Heart left ventricle (tissue), 16 donors: Measurements from ENCODE around the gene IKZF1. TPM values are rescaled to one million over a fixed set of nuclear protein-coding genes. Genes with fewer than 3 reads are reported as not detected.

Experiments used
- ATAC-seq, 4 donors: fragments of 200-7000 bp; cut with Tn5 transposase; one replicate each; pipeline ENCODE4 v1.9.1; 2020 to 2022; ENCODE audit warnings: moderate library complexity in 4 of 4, mild to moderate bottlenecking in 3 of 4, moderate number of reproducible peaks in 1 of 4
- DNase-seq, 5 donors: peaks; one replicate each; pipeline ENCODE4 v3.0.0-alpha.2; 2020
- H3K27ac ChIP-seq, 12 donors: fragments of 200-600 bp; sonication (generic) in 4 of 12; one replicate each; pipeline versions ENCODE4 v1.5.0 to v1.8.0; 2016 to 2022; ENCODE audit warnings: mild to moderate bottlenecking in 2 of 12
- H3K27me3 ChIP-seq, 9 donors: fragments of 200-600 bp; sonication (generic) in 2 of 9; one replicate each; pipeline versions ENCODE4 v1.5.1 to v1.8.0; 2016 to 2022; ENCODE audit warnings: mild to moderate bottlenecking in 3 of 9
- H3K36me3 ChIP-seq, 9 donors: fragments of 200-600 bp; sonication (generic) in 2 of 9; one replicate each; pipeline versions ENCODE4 v1.5.0 to v1.8.0; 2018 to 2022; ENCODE audit warnings: mild to moderate bottlenecking in 2 of 9
- H3K4me1 ChIP-seq, 12 donors: fragments of 200-600 bp; sonication (generic) in 4 of 12; one replicate each; pipeline versions ENCODE4 v1.5.0 to v1.8.0; 2016 to 2022; ENCODE audit warnings: mild to moderate bottlenecking in 3 of 12
- H3K4me3 ChIP-seq, 12 donors: fragments of 200-600 bp; sonication (generic) in 4 of 12; one replicate each; pipeline versions ENCODE4 v1.5.0 to v1.8.0; 2017 to 2022; ENCODE audit warnings: mild to moderate bottlenecking in 9 of 12, moderate library complexity in 4 of 12
- H3K9me3 ChIP-seq, 12 donors: fragments of 200-600 bp; sonication (generic) in 4 of 12; one replicate each; pipeline versions ENCODE4 v1.5.0 to v1.8.0; 2016 to 2022; ENCODE audit warnings: mild to moderate bottlenecking in 1 of 12
- POLR2A ChIP-seq, 2 donors: fragments of 450-650 bp; IDR thresholded peaks; one replicate each; pipeline ENCODE4 v1.6.1; 2017; ENCODE audit warnings: antibody characterized with exemption in 2 of 2, mild to moderate bottlenecking in 2 of 2, moderate library complexity in 2 of 2
- WGBS, 4 donors: extraction: QIAGEN DNeasy Blood & Tissue Kit in 2 of 4; methylation state at CpG; one replicate each; pipeline versions ENCODE4 v1.1.5 to v1.1.7; 2013 to 2018; 5-methylcytosine and 5-hydroxymethylcytosine counted together
- intact Hi-C, 10 donors: fragments of 100-400 bp; cut with DNase I; formaldehyde crosslinking; loops; one replicate each; pipeline versions ENCODE4 v1.11.1 to v1.14.2; 2022
- polyA plus RNA-seq, 2 donors: library from polyadenylated mRNA; stranded (reverse); fragments of 200-250 nt; gene quantifications; one replicate each; pipeline ENCODE4 v1.2.3, GENCODE V29; 2013
- total RNA-seq, 9 donors: library from RNA; depleted of rRNA in 2 of 9; stranded (reverse); fragments of >200 nt in 2 of 9; fragmentation: NEBNext Ultra II Directional in 3 of 9; extraction: Animal tissue kit (Norgen Biotek cat#: 25700) in 3 of 9; gene quantifications; one replicate each; pipeline versions ENCODE4 v1.1.0 to v1.2.4, GENCODE V29; 2016 to 2023
- TF ChIP-seq, protein P1 (sequence below), 12 donors: fragments of 200-600 bp; sonication (generic) in 4 of 12; IDR thresholded peaks; one replicate each; pipeline versions ENCODE4 v1.5.0 to v1.8.0; 2018 to 2022; ENCODE audit warnings: antibody characterized with exemption in 12 of 12, mild to moderate bottlenecking in 5 of 12
- donor health status: ischemic (EF 13 %, LVEDD 7.1; RV severe dilation, severe dysfunction).
- donor health status: healthy with polysubstance abuse.
- donor health status: DM: no; HTN: yes; CAD: no.
- donor health status: DM: no; HTN: no; CAD: no.
- donor health status: ischemic (EF 25% LVEDD 6.9; RV normal size, moderate dysfunction).
- donor health status: ischemic (EF 25% LVEDD 5.7; RV mildly dilated, moderate dysfunction).
- donor health status: healthy.
- donor health status: DM: yes; HTN: yes; CAD: no.
- donor health status: ischemic (EF 35%, LVEDD 5.7; RV mildly dilated, moderate dysfunction).
- donor health status: nonischemic (EF 11% LVEDD 7.7; RV severe dilation, severe dysfunction).
- donor health status: DM: yes; HTN: yes; CAD: no.
- donor health status: PGD.
- donor health status: ischemic (EF 29% LVEDD 5.4; RV normal size, mild dysfunction).
- donor health status: nonischemic (EF 23%, LVEDD 6.1; RV moderate dilation, normal function).

The IKZF1 gene
- total and polyA plus RNA-seq, 11 donors, result 0.30 to 27.8 (median 2.4) TPM

- H3K27me3 ChIP-seq, result peaks cover 0 to 15% (median 0%) of the 10 kb centered on the region in 9 donors
- no peak for ATAC-seq
- peak overlapping the region in 1 of 12 donors; percentile 39 for H3K27ac ChIP-seq
- no peak overlapping the region for H3K4me3 ChIP-seq
- WGBS, 4 donors, result 76 to 83% (median 80%) methylated on average over 6 of the region's 6 CpGs
- TF ChIP-seq POLR2A (IDR thresholded peaks at IDR 0.05), result no peak
- TF ChIP-seq, protein P1, sequence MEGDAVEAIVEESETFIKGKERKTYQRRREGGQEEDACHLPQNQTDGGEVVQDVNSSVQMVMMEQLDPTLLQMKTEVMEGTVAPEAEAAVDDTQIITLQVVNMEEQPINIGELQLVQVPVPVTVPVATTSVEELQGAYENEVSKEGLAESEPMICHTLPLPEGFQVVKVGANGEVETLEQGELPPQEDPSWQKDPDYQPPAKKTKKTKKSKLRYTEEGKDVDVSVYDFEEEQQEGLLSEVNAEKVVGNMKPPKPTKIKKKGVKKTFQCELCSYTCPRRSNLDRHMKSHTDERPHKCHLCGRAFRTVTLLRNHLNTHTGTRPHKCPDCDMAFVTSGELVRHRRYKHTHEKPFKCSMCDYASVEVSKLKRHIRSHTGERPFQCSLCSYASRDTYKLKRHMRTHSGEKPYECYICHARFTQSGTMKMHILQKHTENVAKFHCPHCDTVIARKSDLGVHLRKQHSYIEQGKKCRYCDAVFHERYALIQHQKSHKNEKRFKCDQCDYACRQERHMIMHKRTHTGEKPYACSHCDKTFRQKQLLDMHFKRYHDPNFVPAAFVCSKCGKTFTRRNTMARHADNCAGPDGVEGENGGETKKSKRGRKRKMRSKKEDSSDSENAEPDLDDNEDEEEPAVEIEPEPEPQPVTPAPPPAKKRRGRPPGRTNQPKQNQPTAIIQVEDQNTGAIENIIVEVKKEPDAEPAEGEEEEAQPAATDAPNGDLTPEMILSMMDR (IDR thresholded peaks at IDR 0.05), result no peak
- intact Hi-C loops, result no loop called here
- H3K4me1 ChIP-seq, result peaks cover 0 to 26% (median 0%) of the 10 kb centered on the region in 12 donors
- peaks cover 0 to 16% (median 7%) of the 10 kb centered on the region in 12 donors for H3K9me3 ChIP-seq
- no peak for DNase-seq
- peaks cover 0 to 36% (median 0%) of the 10 kb centered on the region in 9 donors for H3K36me3 ChIP-seq
Observed at GRCh38 chr7:50367570-50367969, 63.1 kb downstream of the IKZF1 start.

DNA sequence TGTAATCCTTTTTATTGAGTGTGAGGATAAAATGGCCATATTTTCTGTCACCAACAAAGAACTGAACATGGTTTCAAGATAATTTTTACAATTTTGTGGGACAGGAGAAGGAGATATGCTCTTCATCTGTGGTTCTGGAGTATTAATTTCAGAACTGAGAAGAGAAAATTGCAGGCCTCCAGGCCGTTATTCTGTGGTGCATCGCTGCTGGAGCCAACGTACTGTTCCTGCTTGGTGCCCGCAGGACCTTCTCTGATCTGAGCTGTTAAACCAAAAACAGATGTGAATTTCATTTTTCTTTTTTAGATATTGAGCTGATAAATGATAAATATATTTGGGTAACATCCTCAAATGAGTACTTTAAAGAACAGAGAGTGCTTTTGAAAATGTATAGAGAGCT is 63.9 kb downstream of the IKZF1 start:
- Histone ChIP-seq H3K27ac (peak overlapping the region in 1 of 12 donors; percentile 39), H3K36me3 (peaks cover 0 to 44% (median 0%) of the 10 kb centered on the region in 9 donors), H3K9me3 (peaks cover 0 to 16% (median 7%) of the 10 kb centered on the region in 12 donors), H3K4me3 (no peak overlapping the region), H3K4me1 (peaks cover 0 to 21% (median 0%) of the 10 kb centered on the region in 12 donors), H3K27me3 (peaks cover 0 to 11% (median 0%) of the 10 kb centered on the region in 9 donors)
- WGBS, 4 donors, result 87 to 92% (median 88%) methylated on average over 4 of the region's 4 CpGs
- ATAC-seq (no peak), DNase-seq (no peak)
- TF ChIP-seq POLR2A (IDR thresholded peaks at IDR 0.05), result no peak
- TF ChIP-seq, protein P1 (IDR thresholded peaks at IDR 0.05), result no peak
- intact Hi-C loops, result no loop called here

DNA sequence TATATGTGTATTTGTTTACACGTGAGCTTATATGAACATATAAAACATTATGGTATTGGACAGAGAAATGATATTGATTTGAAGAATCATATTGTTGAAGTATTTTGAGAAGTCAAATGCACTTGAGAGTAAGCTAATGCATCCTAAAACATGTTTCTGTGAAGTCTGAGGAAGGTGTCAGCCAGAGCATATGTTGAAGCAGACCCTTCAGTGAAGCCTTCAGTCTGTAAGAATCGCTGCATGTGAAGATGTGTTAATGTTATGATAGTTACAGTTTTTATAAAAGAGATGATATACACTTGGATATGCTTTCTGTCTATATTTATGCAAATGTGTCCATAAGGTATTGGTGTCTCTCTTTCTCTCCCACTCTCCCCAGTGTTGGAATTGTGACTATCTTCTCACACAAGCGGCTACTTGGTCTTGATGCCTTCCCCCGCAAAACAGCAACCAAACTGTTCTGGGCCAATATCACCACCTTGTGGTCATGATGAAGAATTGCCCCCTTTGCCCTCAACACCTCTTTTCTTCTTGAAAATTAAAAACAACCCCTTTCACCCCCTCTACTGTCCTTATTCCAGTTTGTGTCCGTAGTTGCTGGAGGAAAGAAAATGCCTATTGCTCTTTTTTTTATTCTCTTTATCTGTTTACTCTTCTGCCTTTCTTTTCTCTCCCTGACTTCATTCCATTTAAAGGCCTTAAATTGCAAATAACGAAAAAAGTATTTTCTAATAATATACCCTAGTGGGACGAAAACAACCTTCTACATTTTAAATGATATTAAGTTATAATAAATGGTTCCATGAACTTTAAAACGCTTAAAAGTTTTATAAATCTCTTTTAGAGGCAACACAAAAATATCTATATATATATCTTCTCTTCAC is 64.9 kb downstream of the IKZF1 start:
- DNase-seq (no peak), ATAC-seq (no peak)
- TF ChIP-seq, protein P1 (IDR thresholded peaks at IDR 0.05), result peak in 7 of 12 donors; percentile 9 to 53 (median 32)
- TF ChIP-seq POLR2A (IDR thresholded peaks at IDR 0.05), result no peak
- peaks cover 0 to 5% (median 0%) of the 10 kb centered on the region in 9 donors for H3K27me3 ChIP-seq
- intact Hi-C loops, result no loop called here
- H3K9me3 ChIP-seq, result peaks cover 0 to 16% (median 7%) of the 10 kb centered on the region in 12 donors
- H3K4me1 ChIP-seq, result peaks cover 0 to 21% (median 0%) of the 10 kb centered on the region in 12 donors
- H3K36me3 ChIP-seq, result peaks cover 0 to 52% (median 0%) of the 10 kb centered on the region in 9 donors
- H3K4me3 ChIP-seq, result no peak overlapping the region
- no peak overlapping the region for H3K27ac ChIP-seq
- 59 to 64% (median 62%) methylated on average over 8 of the region's 8 CpGs for WGBS, 4 donors

- intact Hi-C loops, result no loop called here
- H3K27ac ChIP-seq, result no peak overlapping the region
- 86 to 88% (median 87%) methylated on average over 7 of the region's 7 CpGs for WGBS, 4 donors
Observed at GRCh38 chr7:50370884-50371283, 66.4 kb downstream of the IKZF1 start.

More at GRCh38 chr7:50370884-50371283, 66.4 kb downstream of the IKZF1 start:
- Histone ChIP-seq H3K4me3 (no peak overlapping the region), H3K4me1 (peaks cover 0 to 13% (median 0%) of the 10 kb centered on the region in 12 donors), H3K36me3 (peaks cover 0 to 42% (median 0%) of the 10 kb centered on the region in 9 donors), H3K27me3 (no peaks in the 10 kb centered on the region), H3K9me3 (peaks cover 0 to 16% (median 7%) of the 10 kb centered on the region in 12 donors)
- TF ChIP-seq, protein P1 (IDR thresholded peaks at IDR 0.05), result no peak
- no peak for TF ChIP-seq POLR2A (IDR thresholded peaks at IDR 0.05)
- ATAC-seq, result no peak
- no peak for DNase-seq
